CD14-positive monocyte (primary cell): ENCODE data around the gene GSK3A. TPM values are rescaled to one million over a fixed set of nuclear protein-coding genes. Genes with fewer than 3 reads are reported as not detected.

Experiments used
- DNase-seq, 3 donors: peaks; one replicate each; pipeline ENCODE4 v3.0.0-alpha.2; 2011 to 2022
- H2AFZ ChIP-seq: 2 replicates; pipeline ENCODE4 v1.6.0; 2012; ENCODE audit warnings: mild to moderate bottlenecking, low read depth, low read length, inconsistent platforms; ENCODE audit not compliant: insufficient read depth, poor library complexity, severe bottlenecking
- H3K27ac ChIP-seq, 2 donors: 1 replicate in 1 of 2; 2 replicates in 1 of 2; pipeline ENCODE4 v1.5.1; 2012 to 2013; ENCODE audit warnings: low read length in 2 of 2, control low read depth in 1 of 2, inconsistent platforms in 1 of 2, low read depth in 1 of 2, mild to moderate bottlenecking in 1 of 2
- H3K27me3 ChIP-seq, 2 donors: one replicate each; pipeline versions ENCODE4 v1.6.0 to v1.6.1; 2011 to 2013; ENCODE audit warnings: low read length in 2 of 2; ENCODE audit not compliant: control insufficient read depth in 2 of 2, insufficient read depth in 2 of 2
- H3K36me3 ChIP-seq, 2 donors: replicated peaks in 1 of 2; 1 replicate in 1 of 2; 2 replicates in 1 of 2; pipeline versions ENCODE4 v1.5.1 to v1.6.1; 2012 to 2013; ENCODE audit warnings: low read length in 2 of 2, control low read depth in 1 of 2, inconsistent platforms in 1 of 2, mild to moderate bottlenecking in 1 of 2; ENCODE audit not compliant: insufficient read depth in 2 of 2, control insufficient read depth in 1 of 2
- H3K4me1 ChIP-seq, 2 donors: 1 replicate in 1 of 2; 2 replicates in 1 of 2; pipeline versions ENCODE4 v1.5.1 to v1.6.1; 2012 to 2013; ENCODE audit warnings: low read length in 2 of 2, control low read depth in 1 of 2, inconsistent platforms in 1 of 2, mild to moderate bottlenecking in 1 of 2, moderate library complexity in 1 of 2; ENCODE audit not compliant: insufficient read depth in 2 of 2, control insufficient read depth in 1 of 2
- H3K4me2 ChIP-seq: replicated peaks from 2 replicates; pipeline ENCODE3; 2012; ENCODE audit warnings: low read length, moderate library complexity, mild to moderate bottlenecking; ENCODE audit not compliant: poor library complexity, severe bottlenecking; ENCODE audit errors: extremely low read depth
- H3K4me3 ChIP-seq, 3 experiments: fragments of 200-600 bp in 1 of 3; sonication (generic) in 1 of 3; replicated peaks in 1 of 3; 1 replicate in 2 of 3; 2 replicates in 1 of 3; pipeline ENCODE4 v1.5.1; 2011 to 2013; ENCODE audit warnings: low read length in 3 of 3, mild to moderate bottlenecking in 3 of 3, control low read depth in 2 of 3, low read depth in 2 of 3, inconsistent platforms in 1 of 3, moderate library complexity in 1 of 3
- H3K79me2 ChIP-seq: 2 replicates; pipeline ENCODE4 v1.6.0; 2012; ENCODE audit warnings: mild to moderate bottlenecking, control low read depth, inconsistent platforms, low read length, moderate library complexity; ENCODE audit not compliant: insufficient read depth
- H3K9ac ChIP-seq: 2 replicates; pipeline ENCODE4 v1.6.0; 2017; ENCODE audit warnings: low read length, mild to moderate bottlenecking; ENCODE audit not compliant: insufficient read depth, poor library complexity, severe bottlenecking
- H3K9me3 ChIP-seq, 2 donors: replicated peaks in 1 of 2; 1 replicate in 1 of 2; 2 replicates in 1 of 2; pipeline versions ENCODE4 v1.5.1 to v1.6.1; 2012 to 2013; ENCODE audit warnings: low read length in 2 of 2, control low read depth in 1 of 2; ENCODE audit not compliant: control insufficient read depth in 1 of 2, insufficient read depth in 1 of 2
- H4K20me1 ChIP-seq: 2 replicates; pipeline ENCODE4 v1.6.0; 2012; ENCODE audit warnings: mild to moderate bottlenecking, low read length, control low read depth, moderate library complexity; ENCODE audit not compliant: insufficient read depth
- H3K27ac Mint-ChIP-seq, 7 donors: one replicate each; pipeline ENCODE4 v1.8.0; 2020; ENCODE audit warnings: mild to moderate bottlenecking in 7 of 7, mixed read lengths in 7 of 7, moderate library complexity in 6 of 7, inconsistent platforms in 2 of 7
- H3K27me3 Mint-ChIP-seq, 3 donors: one replicate each; pipeline ENCODE4 v1.8.0; 2021 to 2022; ENCODE audit warnings: low read depth in 3 of 3, mild to moderate bottlenecking in 3 of 3, mixed read lengths in 3 of 3, moderate library complexity in 3 of 3, inconsistent platforms in 1 of 3
- H3K36me3 Mint-ChIP-seq, 2 donors: one replicate each; pipeline ENCODE4 v1.8.0; 2020; ENCODE audit warnings: mixed read lengths in 2 of 2, inconsistent platforms in 1 of 2, mild to moderate bottlenecking in 1 of 2
- H3K4me1 Mint-ChIP-seq: one replicate; pipeline ENCODE4 v1.8.0; 2020; ENCODE audit warnings: mild to moderate bottlenecking, mixed read lengths
- H3K4me3 Mint-ChIP-seq, 2 donors: one replicate each; pipeline ENCODE4 v1.8.0; 2020; ENCODE audit warnings: mild to moderate bottlenecking in 2 of 2, mixed read lengths in 2 of 2, moderate library complexity in 1 of 2
- H3K9me3 Mint-ChIP-seq, 7 donors: one replicate each; pipeline ENCODE4 v1.8.0; 2020 to 2022; ENCODE audit warnings: mixed read lengths in 7 of 7, mild to moderate bottlenecking in 6 of 7, moderate library complexity in 6 of 7, inconsistent platforms in 2 of 7
- CTCF ChIP-seq: fragments of 200-600 bp; IDR thresholded peaks from one replicate; pipeline ENCODE4 v1.8.0; 2022; ENCODE audit warnings: antibody characterized with exemption, mild to moderate bottlenecking
- WGBS: methylation state at CpG from one replicate; pipeline ENCODE4 v1.1.5; 2013; ENCODE audit warnings: missing lambda C conversion rate; ENCODE audit not compliant: insufficient coverage; 5-methylcytosine and 5-hydroxymethylcytosine counted together
- intact Hi-C, 2 donors: fragments of 100-400 bp; cut with micrococcal nuclease; formaldehyde crosslinking; loops; one replicate each; pipeline versions ENCODE4 v1.15.0 to v1.15.1; 2023
- polyA plus RNA-seq, 3 donors: library from polyadenylated mRNA; depleted of rRNA in 1 of 3; unstranded in 2 of 3; stranded (reverse) in 1 of 3; fragments of 300-500 nt in 2 of 3; fragments of >200 nt in 1 of 3; fragmentation: Illumina TruSeq in 2 of 3; gene quantifications; 1 replicate in 2 of 3; 2 replicates in 1 of 3; pipeline ENCODE4 v1.2.3, GENCODE V29; 2012 to 2021

The GSK3A gene
- polyA plus RNA-seq, 3 donors: 12.3 to 47.2 (median 14.9) TPM

GRCh38 chr19:42276284-42276683 lies 33.9 kb upstream of the GSK3A start:
- Histone ChIP-seq H3K27ac (no peak overlapping the region), H3K79me2 (peaks cover 86% of the 10 kb centered on the region), H3K4me2 (no peak overlapping the region), H2AFZ (no peak overlapping the region), H3K9ac (no peak overlapping the region), H4K20me1 (peaks cover 66% of the 10 kb centered on the region), H3K4me3 (no peak overlapping the region), H3K36me3 (peaks cover 40 to 59% of the 10 kb centered on the region in 2 donors), H3K27me3 (no peaks in the 10 kb centered on the region), H3K4me1 (peaks cover 27 to 58% of the 10 kb centered on the region in 2 donors), H3K9me3 (no peaks in the 10 kb centered on the region)
- WGBS: no CpG with 5 or more reads among the region's 3 CpGs
- DNase-seq: peak in 1 of 3 donors; percentile 4
- intact Hi-C loops: no loop called here
- peak overlapping the region in 1 of 2 donors; percentile 67 for H3K4me3 Mint-ChIP-seq
- peaks cover 0 to 5% (median 0%) of the 10 kb centered on the region in 3 donors for H3K27me3 Mint-ChIP-seq
- TF ChIP-seq CTCF: no peak
- peaks cover 45% of the 10 kb centered on the region for H3K4me1 Mint-ChIP-seq
- no peaks in the 10 kb centered on the region for H3K9me3 Mint-ChIP-seq
- peak overlapping the region in 5 of 7 donors; percentile 12 to 83 (median 62) for H3K27ac Mint-ChIP-seq
- H3K36me3 Mint-ChIP-seq: peaks cover 38 to 60% of the 10 kb centered on the region in 2 donors

- no peak for TF ChIP-seq CTCF
- Mint-ChIP-seq H3K4me1 (peaks cover 49% of the 10 kb centered on the region), H3K4me3 (no peak overlapping the region), H3K27ac (peak overlapping the region in 4 of 7 donors; percentile 10 to 83 (median 48)), H3K9me3 (no peaks in the 10 kb centered on the region), H3K36me3 (peaks cover 41 to 62% of the 10 kb centered on the region in 2 donors), H3K27me3 (peaks cover 0 to 5% (median 0%) of the 10 kb centered on the region in 3 donors)
- Histone ChIP-seq H3K79me2 (peaks cover 88% of the 10 kb centered on the region), H3K27me3 (no peaks in the 10 kb centered on the region), H3K4me3 (no peak overlapping the region), H3K36me3 (peaks cover 40 to 59% of the 10 kb centered on the region in 2 donors), H3K9me3 (no peaks in the 10 kb centered on the region), H3K4me2 (no peak overlapping the region), H3K27ac (no peak overlapping the region), H3K4me1 (peaks cover 32 to 60% of the 10 kb centered on the region in 2 donors), H2AFZ (no peak overlapping the region), H3K9ac (no peak overlapping the region), H4K20me1 (peaks cover 64% of the 10 kb centered on the region)
- intact Hi-C loops: no loop called here
- DNase-seq: no peak
- WGBS: no CpG with 5 or more reads among the region's 3 CpGs
These were observed 33.1 kb upstream of the GSK3A start for GRCh38 chr19:42275517-42275916.
